Measurements from ENCODE around the gene ELAC1.

DNA sequence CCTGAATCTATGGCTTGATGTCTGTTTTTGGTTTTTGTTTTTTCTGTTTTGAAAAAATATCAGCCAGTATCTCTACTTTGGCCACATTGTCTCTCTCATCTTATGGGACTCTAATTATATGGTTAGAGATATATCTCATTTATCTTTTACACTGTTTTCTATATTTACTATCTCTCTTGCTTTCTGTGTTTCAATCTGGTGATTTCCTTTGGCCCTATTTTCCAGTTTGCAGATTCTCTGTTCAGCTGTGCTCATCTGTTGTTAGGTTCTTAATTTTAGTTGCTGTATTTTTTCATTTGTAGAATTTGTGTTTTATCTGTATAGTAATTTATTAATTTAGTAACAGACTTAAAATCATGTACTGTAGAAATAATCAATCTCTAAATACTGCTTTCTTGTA is 41.3 kb upstream of the ELAC1 start:
- TF ChIP-seq CEBPB (IDR thresholded peaks at IDR 0.05), result no peak
- TF ChIP-seq, protein P1, sequence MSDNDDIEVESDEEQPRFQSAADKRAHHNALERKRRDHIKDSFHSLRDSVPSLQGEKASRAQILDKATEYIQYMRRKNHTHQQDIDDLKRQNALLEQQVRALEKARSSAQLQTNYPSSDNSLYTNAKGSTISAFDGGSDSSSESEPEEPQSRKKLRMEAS (IDR thresholded peaks at IDR 0.05), result no peak
- no peak for TF ChIP-seq YY1 (IDR thresholded peaks at IDR 0.05; ENCODE audit: low read depth)
- TF ChIP-seq EGR1 (IDR thresholded peaks at IDR 0.05), result no peak
- TF ChIP-seq RAD21 (IDR thresholded peaks at IDR 0.05; ENCODE audit: low read depth), result no peak
- TF ChIP-seq EP300 (IDR thresholded peaks at IDR 0.05; ENCODE audit: borderline replicate concordance), result no peak
- no peak for TF ChIP-seq TAF1 (IDR thresholded peaks at IDR 0.05; ENCODE audit: low read depth)
- TF ChIP-seq, protein P2, sequence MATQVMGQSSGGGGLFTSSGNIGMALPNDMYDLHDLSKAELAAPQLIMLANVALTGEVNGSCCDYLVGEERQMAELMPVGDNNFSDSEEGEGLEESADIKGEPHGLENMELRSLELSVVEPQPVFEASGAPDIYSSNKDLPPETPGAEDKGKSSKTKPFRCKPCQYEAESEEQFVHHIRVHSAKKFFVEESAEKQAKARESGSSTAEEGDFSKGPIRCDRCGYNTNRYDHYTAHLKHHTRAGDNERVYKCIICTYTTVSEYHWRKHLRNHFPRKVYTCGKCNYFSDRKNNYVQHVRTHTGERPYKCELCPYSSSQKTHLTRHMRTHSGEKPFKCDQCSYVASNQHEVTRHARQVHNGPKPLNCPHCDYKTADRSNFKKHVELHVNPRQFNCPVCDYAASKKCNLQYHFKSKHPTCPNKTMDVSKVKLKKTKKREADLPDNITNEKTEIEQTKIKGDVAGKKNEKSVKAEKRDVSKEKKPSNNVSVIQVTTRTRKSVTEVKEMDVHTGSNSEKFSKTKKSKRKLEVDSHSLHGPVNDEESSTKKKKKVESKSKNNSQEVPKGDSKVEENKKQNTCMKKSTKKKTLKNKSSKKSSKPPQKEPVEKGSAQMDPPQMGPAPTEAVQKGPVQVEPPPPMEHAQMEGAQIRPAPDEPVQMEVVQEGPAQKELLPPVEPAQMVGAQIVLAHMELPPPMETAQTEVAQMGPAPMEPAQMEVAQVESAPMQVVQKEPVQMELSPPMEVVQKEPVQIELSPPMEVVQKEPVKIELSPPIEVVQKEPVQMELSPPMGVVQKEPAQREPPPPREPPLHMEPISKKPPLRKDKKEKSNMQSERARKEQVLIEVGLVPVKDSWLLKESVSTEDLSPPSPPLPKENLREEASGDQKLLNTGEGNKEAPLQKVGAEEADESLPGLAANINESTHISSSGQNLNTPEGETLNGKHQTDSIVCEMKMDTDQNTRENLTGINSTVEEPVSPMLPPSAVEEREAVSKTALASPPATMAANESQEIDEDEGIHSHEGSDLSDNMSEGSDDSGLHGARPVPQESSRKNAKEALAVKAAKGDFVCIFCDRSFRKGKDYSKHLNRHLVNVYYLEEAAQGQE (IDR thresholded peaks at IDR 0.05; ENCODE audit: low read depth), result no peak
- no peak for TF ChIP-seq NFIC (IDR thresholded peaks at IDR 0.05)
- no peak for TF ChIP-seq TCF12 (IDR thresholded peaks at IDR 0.05; ENCODE audit: low read depth)

Measured in Ishikawa (cell line).